ENCODE measurements around the gene TBC1D22A. TPM values are rescaled to one million over a fixed set of nuclear protein-coding genes. Genes with fewer than 3 reads are reported as not detected.

TBC1D22A gene
- total and polyA plus RNA-seq, 10 of the 15 experiments (the other 5 are each of a cell fraction or from before 2014, with no cell fraction given), result 0.63 to 44.7 (median 27.4) TPM

GRCh38 chr22:46824980-46825544, 62.6 kb downstream of the TBC1D22A start:
- intact Hi-C loops (cut with micrococcal nuclease; ENCODE audit: unreplicated experiment) (no loop called here), in situ Hi-C loops (cut with MboI) (no loop called here)
- Histone ChIP-seq H2AFZ (ENCODE audit: control insufficient read depth, low read depth, low read length) (no peak overlapping the region), H3K4me1 (ENCODE audit: control insufficient read depth, insufficient read depth, low read length) (no peaks in the 10 kb centered on the region), H3K36me3 (ENCODE audit: control insufficient read depth in 2 of 2, insufficient read depth in 2 of 2, low read length in 1 of 2) (peaks cover 17 to 23% of the 10 kb centered on the region in 2 experiments), H3K4me3 (no peak overlapping the region), H4K20me1 (ENCODE audit: control insufficient read depth, insufficient read depth) (peaks cover 6% of the 10 kb centered on the region), H3K27ac (ENCODE audit: control insufficient read depth, insufficient read depth) (no peak overlapping the region), H3K4me2 (ENCODE audit: control insufficient read depth, insufficient read depth) (no peak overlapping the region), H3K79me2 (ENCODE audit: control insufficient read depth, insufficient read depth, low read length) (peaks cover 3% of the 10 kb centered on the region), H3K27me3 (replicated peaks in 1 of 2; ENCODE audit: control insufficient read depth in 2 of 2, insufficient read depth in 2 of 2, low read length in 1 of 2) (no peaks in the 10 kb centered on the region), H3K9ac (ENCODE audit: control insufficient read depth, insufficient read depth, low read length) (no peak overlapping the region), H3K9me3 (replicated peaks; ENCODE audit: control insufficient read depth, insufficient read depth, low read length) (no peaks in the 10 kb centered on the region; the same call in 2 of the 3 replicates)
- no TSS peak for BruUV-seq (replicated peaks)
- DNase-seq (ENCODE audit: low read depth, low spot score), result no peak
- FAIRE-seq, result no peak
- SMC1A ChIA-PET (ENCODE audit: uncharacterized antibody, unreplicated experiment), result no interaction called here
- no peak for ATAC-seq
- RAD21 ChIA-PET (ENCODE audit: unreplicated experiment), result no interaction called here
- CTCF ChIA-PET, result interaction anchor here (1.5 kb wide), 1 partner anchor 67 kb away, joined by 4 read pairs; no protein-coding TSS in a partner anchor
- WGBS (ENCODE audit: insufficient coverage, insufficient replicate concordance, low lambda C conversion rate, missing lambda C conversion rate), result 98% methylated on average over 12 of the region's 12 CpGs
- POLR2A ChIA-PET, result no interaction called here
- TF ChIP-seq CHD2 (IDR thresholded peaks at IDR 0.05; ENCODE audit: borderline replicate concordance, low read depth, low read length) (no peak), NRF1 (conservative IDR thresholded peaks at IDR 0.05; ENCODE audit: low read depth, low read length) (no peak), CREM (IDR thresholded peaks at IDR 0.05; ENCODE audit: low read depth) (no peak), CBX3 (IDR thresholded peaks at IDR 0.05; ENCODE audit: borderline replicate concordance, low read depth) (no peak), KLF5 (IDR thresholded peaks at IDR 0.05; ENCODE audit: partially characterized antibody) (no peak), NR2C2 (IDR thresholded peaks at IDR 0.05; ENCODE audit: borderline replicate concordance, control insufficient read depth, insufficient read length, low read depth) (no peak), SRF (IDR thresholded peaks at IDR 0.05; ENCODE audit: low read depth in 2 of 2, low read length in 2 of 2) (no peak), ZNF24 (IDR thresholded peaks at IDR 0.05) (no peak), ZNF687 (IDR thresholded peaks at IDR 0.05) (no peak), CEBPB (IDR thresholded peaks at IDR 0.05; ENCODE audit: borderline replicate concordance in 1 of 2, low read depth in 2 of 2, low read length in 2 of 2) (no peak), E4F1 (IDR thresholded peaks at IDR 0.05; ENCODE audit: borderline replicate concordance, partially characterized antibody) (no peak), YY1 (IDR thresholded peaks at IDR 0.05; ENCODE audit: low read depth, low read length) (no peak), REST (IDR thresholded peaks at IDR 0.05; ENCODE audit: low read depth, low read length) (no peak), MYC (IDR thresholded peaks at IDR 0.05; ENCODE audit: insufficient read depth, insufficient read length, insufficient replicate concordance, low read length, severe bottlenecking) (no peak)

Data from GM12878 (cell line).